GM23248 (cell line): ENCODE measurements around the gene STRIP2. TPM values are rescaled to one million over a fixed set of nuclear protein-coding genes. Genes with fewer than 3 reads are reported as not detected.

Experiments used
- DNase-seq: peaks from one replicate; pipeline ENCODE4 v3.0.0-alpha.2; 2015
- H2AFZ ChIP-seq: fragments of 200-600 bp; sonication (generic); 2 replicates; pipeline ENCODE4 v1.6.1; 2016; ENCODE audit warnings: antibody characterized with exemption
- H3F3A ChIP-seq: fragments of 200-600 bp; sonication (generic); 2 replicates; pipeline ENCODE4 v1.6.1; 2016; ENCODE audit warnings: mild to moderate bottlenecking, antibody characterized with exemption, mixed run types; ENCODE audit not compliant: insufficient read depth
- H3K27ac ChIP-seq: fragments of 200-600 bp; sonication (generic); 2 replicates; pipeline ENCODE4 v1.5.1; 2016; ENCODE audit warnings: mild to moderate bottlenecking
- H3K27me3 ChIP-seq: fragments of 200-600 bp; sonication (generic); replicated peaks from 2 replicates; pipeline ENCODE4 v1.6.1; 2016; ENCODE audit warnings: mild to moderate bottlenecking; ENCODE audit not compliant: insufficient read depth
- H3K36me3 ChIP-seq: fragments of 200-600 bp; sonication (generic); 2 replicates; pipeline ENCODE4 v1.6.1; 2016; ENCODE audit warnings: low read depth, mild to moderate bottlenecking
- H3K4me1 ChIP-seq: fragments of 200-600 bp; sonication (generic); 2 replicates; pipeline ENCODE4 v1.6.1; 2016; ENCODE audit warnings: mild to moderate bottlenecking; ENCODE audit not compliant: insufficient read depth
- H3K4me2 ChIP-seq: fragments of 200-600 bp; sonication (generic); one replicate; pipeline ENCODE4 v1.6.1; 2016; ENCODE audit warnings: mild to moderate bottlenecking; ENCODE audit not compliant: unreplicated experiment
- H3K4me3 ChIP-seq: fragments of 200-600 bp; sonication (generic); 2 replicates; pipeline ENCODE4 v1.5.1; 2016; ENCODE audit warnings: mild to moderate bottlenecking
- H3K79me2 ChIP-seq: fragments of 200-600 bp; sonication (generic); 2 replicates; pipeline ENCODE4 v1.6.1; 2016; ENCODE audit warnings: mild to moderate bottlenecking; ENCODE audit not compliant: insufficient read depth
- H3K9ac ChIP-seq: fragments of 200-600 bp; sonication (generic); 2 replicates; pipeline ENCODE4 v1.6.1; 2016; ENCODE audit warnings: mild to moderate bottlenecking
- H3K9me2 ChIP-seq: fragments of 200-600 bp; sonication (generic); 2 replicates; pipeline ENCODE4 v1.6.1; 2016; ENCODE audit warnings: mixed run types, mild to moderate bottlenecking, moderate library complexity; ENCODE audit not compliant: insufficient read depth
- H3K9me3 ChIP-seq: fragments of 200-600 bp; sonication (generic); one replicate; pipeline ENCODE4 v1.6.1; 2017; ENCODE audit warnings: low read depth
- H4K20me1 ChIP-seq: fragments of 200-600 bp; sonication (generic); 2 replicates; pipeline ENCODE4 v1.6.0; 2016; ENCODE audit not compliant: insufficient read depth
- EZH2 ChIP-seq: fragments of 200-600 bp; sonication (generic); IDR thresholded peaks from 2 replicates; pipeline ENCODE4 v1.6.1; 2018; ENCODE audit warnings: antibody characterized with exemption, mild to moderate bottlenecking; ENCODE audit not compliant: insufficient read depth, poor library complexity, severe bottlenecking
- EZH2phosphoT487 ChIP-seq: fragments of 200-600 bp; sonication (generic); IDR thresholded peaks from 2 replicates; pipeline ENCODE4 v1.6.1; 2018; ENCODE audit warnings: antibody characterized with exemption, moderate library complexity, mild to moderate bottlenecking, low read depth; ENCODE audit not compliant: insufficient read depth
- WGBS, 2 experiments: methylation state at CpG; one replicate each; pipeline ENCODE4 v1.1.6; 2015 to 2017; ENCODE audit warnings: low lambda C conversion rate in 2 of 2, low coverage in 1 of 2; ENCODE audit errors: missing lambda C conversion rate in 2 of 2; 5-methylcytosine and 5-hydroxymethylcytosine counted together
- in situ Hi-C: fragments of 300-500 bp; cut with MboI; formaldehyde crosslinking; loops from 2 replicates; pipeline ENCODE4 v1.15.0; 2020
- polyA plus RNA-seq: library from polyadenylated mRNA; unstranded; fragments of >200 nt; fragmentation: Nextera tagmentation; extraction: Ambion mirVana; gene quantifications from 2 replicates; pipeline ENCODE4 v1.2.1, GENCODE V29; 2016
- total RNA-seq: library from RNA; depleted of rRNA; stranded (reverse); fragments of >200 nt; shearing (Covaris generic); gene quantifications from 2 replicates; pipeline ENCODE4 v1.2.3, GENCODE V29; 2014

STRIP2 gene
- total and polyA plus RNA-seq, 2 experiments from 2014 or later = 1.5 to 2.2 TPM

GRCh38 chr7:129501760-129502707 lies 67.8 kb downstream of the STRIP2 start, which contains the start of gene SMKR1:
Gene SMKR1 (plus strand): TSS chr7:129502531. CDS start chr7:129502825, 294 bp downstream.
- TF ChIP-seq EZH2 (no peak), EZH2phosphoT487 (no peak)
- in situ Hi-C loops = no loop called here
- H2AFZ ChIP-seq = peak within 1 kb of the TSS; percentile 80
- WGBS, 2 experiments = 11 to 18% methylated on average over 55 to 81 of the region's 89 CpGs
- no peaks in the 10 kb centered on the region for H3K79me2 ChIP-seq
- H3K27me3 ChIP-seq = no peaks in the 10 kb centered on the region
- H4K20me1 ChIP-seq = no peaks in the 10 kb centered on the region
- no peaks in the 10 kb centered on the region for H3K9me2 ChIP-seq
- DNase-seq = peak; percentile 82
- H3F3A ChIP-seq = no peaks in the 10 kb centered on the region
- no peaks in the 10 kb centered on the region for H3K36me3 ChIP-seq
- no peaks in the 10 kb centered on the region for H3K4me1 ChIP-seq
- H3K4me3 ChIP-seq = peak within 1 kb of the TSS; percentile 70
- no peak within 1 kb of the TSS for H3K27ac ChIP-seq
- H3K4me2 ChIP-seq = peak within 1 kb of the TSS; percentile 67
- H3K9me3 ChIP-seq = no peaks in the 10 kb centered on the region
- peak within 1 kb of the TSS; percentile 54 for H3K9ac ChIP-seq

GRCh38 chr7:129502708-129503685 lies 68.8 kb downstream of the STRIP2 start:
- no peaks in the 10 kb centered on the region for H4K20me1 ChIP-seq
- WGBS, 2 experiments = 19 to 20% methylated on average over 47 to 48 of the region's 58 CpGs
- H3K4me3 ChIP-seq = peak overlapping the region; percentile 70
- H3K27me3 ChIP-seq = no peaks in the 10 kb centered on the region
- in situ Hi-C loops = no loop called here
- no peaks in the 10 kb centered on the region for H3K79me2 ChIP-seq
- peak overlapping the region; percentile 80 for H2AFZ ChIP-seq
- peak overlapping the region; percentile 67 for H3K4me2 ChIP-seq
- no peaks in the 10 kb centered on the region for H3K36me3 ChIP-seq
- TF ChIP-seq EZH2phosphoT487 (no peak), EZH2 (no peak)
- no peaks in the 10 kb centered on the region for H3K9me3 ChIP-seq
- H3K27ac ChIP-seq = no peak overlapping the region
- no peaks in the 10 kb centered on the region for H3F3A ChIP-seq
- H3K4me1 ChIP-seq = no peaks in the 10 kb centered on the region
- no peaks in the 10 kb centered on the region for H3K9me2 ChIP-seq
- H3K9ac ChIP-seq = peak overlapping the region; percentile 54
- no peak for DNase-seq

GRCh38 chr7:129503725-129504124 lies 69.5 kb downstream of the STRIP2 start:
- Histone ChIP-seq H3K27ac (no peak overlapping the region), H4K20me1 (no peaks in the 10 kb centered on the region), H3F3A (no peaks in the 10 kb centered on the region), H2AFZ (no peak overlapping the region), H3K27me3 (no peaks in the 10 kb centered on the region), H3K9ac (no peak overlapping the region), H3K9me3 (no peaks in the 10 kb centered on the region), H3K79me2 (no peaks in the 10 kb centered on the region), H3K4me1 (no peaks in the 10 kb centered on the region), H3K4me3 (no peak overlapping the region), H3K36me3 (no peaks in the 10 kb centered on the region), H3K9me2 (no peaks in the 10 kb centered on the region), H3K4me2 (no peak overlapping the region)
- 97% methylated on average over 8 of the region's 8 CpGs for WGBS, 2 experiments
- DNase-seq = no peak
- no peak for TF ChIP-seq EZH2phosphoT487
- TF ChIP-seq EZH2 = no peak
- in situ Hi-C loops = no loop called here

GRCh38 chr7:129512192-129512591 lies 78.0 kb downstream of the STRIP2 start:
- H3K9ac ChIP-seq = no peak overlapping the region
- no peak overlapping the region for H3K27ac ChIP-seq
- H4K20me1 ChIP-seq = no peaks in the 10 kb centered on the region
- no peaks in the 10 kb centered on the region for H3K9me3 ChIP-seq
- no peaks in the 10 kb centered on the region for H3K9me2 ChIP-seq
- no peaks in the 10 kb centered on the region for H3K79me2 ChIP-seq
- no peaks in the 10 kb centered on the region for H3K36me3 ChIP-seq
- 0 out of 2 replicates have a peak, but pooled peaks cover 10% of the 10 kb centered on the region for H3F3A ChIP-seq
- WGBS, 2 experiments = 75 to 81% methylated on average over 8 of the region's 8 CpGs
- TF ChIP-seq EZH2 = no peak
- TF ChIP-seq EZH2phosphoT487 = no peak
- no peak overlapping the region for H2AFZ ChIP-seq
- in situ Hi-C loops = no loop called here
- 0 out of 2 replicates have a peak, but pooled peaks cover 9% of the 10 kb centered on the region for H3K4me1 ChIP-seq
- no peaks in the 10 kb centered on the region for H3K27me3 ChIP-seq
- no peak overlapping the region for H3K4me3 ChIP-seq
- DNase-seq = no peak
- no peak overlapping the region for H3K4me2 ChIP-seq
